Mammary epithelial cell (primary cell): ENCODE results near the gene TMPRSS11B.
"Not testable (repeated sequence)": the region's sequence is repeated elsewhere in the genome, so short reads cannot be mapped to it uniquely, and the experiment has no call there.

ENCODE experiments used
- EZH2 ChIP-seq: IDR thresholded peaks from 2 replicates; pipeline ENCODE4 v1.6.1; 2012; ENCODE audit warnings: low read length, inconsistent platforms, borderline replicate concordance
- TF ChIP-seq, protein P1 (sequence below), 2 donors: IDR thresholded peaks in 1 of 2; conservative IDR thresholded peaks in 1 of 2; 2 replicates each; pipeline ENCODE4 v1.5.1; 2011 to 2012; ENCODE audit warnings: inconsistent platforms in 2 of 2, low read length in 2 of 2, mild to moderate bottlenecking in 2 of 2, control low read depth in 1 of 2, low read depth in 1 of 2; ENCODE audit not compliant: insufficient read depth in 1 of 2; ENCODE audit errors: extremely low read depth in 1 of 2

DNA sequence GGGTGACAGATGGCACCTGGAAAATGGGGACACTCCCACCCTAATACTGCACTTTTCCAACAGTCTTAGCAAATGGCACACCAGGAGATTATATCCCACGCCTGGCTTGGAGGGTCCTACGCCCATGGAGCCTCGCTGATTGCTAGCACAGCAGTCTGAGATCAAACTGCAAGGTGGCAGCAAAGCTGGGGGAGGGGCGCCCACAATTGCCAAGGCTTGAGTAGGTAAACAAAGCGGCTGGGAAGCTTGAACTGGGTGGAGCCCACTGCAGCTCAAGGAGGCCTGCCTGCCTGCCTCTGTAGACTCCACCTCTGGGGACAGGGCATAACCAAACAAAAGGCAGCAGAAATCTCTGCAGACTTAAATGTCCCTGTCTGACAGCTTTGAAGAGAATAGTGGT is 51.2 kb downstream of the TMPRSS11B start:
- TF ChIP-seq, protein P1, sequence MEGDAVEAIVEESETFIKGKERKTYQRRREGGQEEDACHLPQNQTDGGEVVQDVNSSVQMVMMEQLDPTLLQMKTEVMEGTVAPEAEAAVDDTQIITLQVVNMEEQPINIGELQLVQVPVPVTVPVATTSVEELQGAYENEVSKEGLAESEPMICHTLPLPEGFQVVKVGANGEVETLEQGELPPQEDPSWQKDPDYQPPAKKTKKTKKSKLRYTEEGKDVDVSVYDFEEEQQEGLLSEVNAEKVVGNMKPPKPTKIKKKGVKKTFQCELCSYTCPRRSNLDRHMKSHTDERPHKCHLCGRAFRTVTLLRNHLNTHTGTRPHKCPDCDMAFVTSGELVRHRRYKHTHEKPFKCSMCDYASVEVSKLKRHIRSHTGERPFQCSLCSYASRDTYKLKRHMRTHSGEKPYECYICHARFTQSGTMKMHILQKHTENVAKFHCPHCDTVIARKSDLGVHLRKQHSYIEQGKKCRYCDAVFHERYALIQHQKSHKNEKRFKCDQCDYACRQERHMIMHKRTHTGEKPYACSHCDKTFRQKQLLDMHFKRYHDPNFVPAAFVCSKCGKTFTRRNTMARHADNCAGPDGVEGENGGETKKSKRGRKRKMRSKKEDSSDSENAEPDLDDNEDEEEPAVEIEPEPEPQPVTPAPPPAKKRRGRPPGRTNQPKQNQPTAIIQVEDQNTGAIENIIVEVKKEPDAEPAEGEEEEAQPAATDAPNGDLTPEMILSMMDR (conservative IDR thresholded peaks at IDR 0.05 in 1 of 2, IDR thresholded peaks at IDR 0.05 in 1 of 2; ENCODE audit: extremely low read depth in 1 of 2, insufficient read depth in 1 of 2, low read depth in 1 of 2, low read length in 2 of 2) = not testable (repeated sequence)
- not testable (repeated sequence) for TF ChIP-seq EZH2
